ENCODE data around the gene GAPDH.
"Not testable (repeated sequence)": the region's sequence is repeated elsewhere in the genome, so short reads cannot be mapped to it uniquely, and the experiment has no call there.

The GAPDH gene

DNA sequence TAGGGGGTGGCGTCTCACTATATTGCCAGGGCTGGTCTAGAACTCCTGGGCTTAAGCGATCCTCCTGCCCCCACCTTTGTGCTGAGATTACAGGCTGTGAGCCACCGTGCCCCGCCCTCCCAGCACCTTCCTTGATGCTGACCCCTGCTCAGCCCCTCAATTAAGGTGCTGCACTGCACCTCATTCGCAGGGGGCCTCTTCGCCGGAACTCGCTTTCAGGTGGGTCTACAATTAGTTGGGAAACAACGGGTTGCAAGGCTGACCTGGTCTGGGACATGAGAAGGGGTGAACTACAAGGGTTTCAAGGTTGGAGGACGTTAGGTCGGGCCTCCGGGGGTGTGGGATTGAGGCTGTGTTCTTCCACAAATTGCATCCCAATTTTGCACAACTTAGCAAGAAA is 35.0 kb downstream of the GAPDH start:
- no peak for DNase-seq

DNA sequence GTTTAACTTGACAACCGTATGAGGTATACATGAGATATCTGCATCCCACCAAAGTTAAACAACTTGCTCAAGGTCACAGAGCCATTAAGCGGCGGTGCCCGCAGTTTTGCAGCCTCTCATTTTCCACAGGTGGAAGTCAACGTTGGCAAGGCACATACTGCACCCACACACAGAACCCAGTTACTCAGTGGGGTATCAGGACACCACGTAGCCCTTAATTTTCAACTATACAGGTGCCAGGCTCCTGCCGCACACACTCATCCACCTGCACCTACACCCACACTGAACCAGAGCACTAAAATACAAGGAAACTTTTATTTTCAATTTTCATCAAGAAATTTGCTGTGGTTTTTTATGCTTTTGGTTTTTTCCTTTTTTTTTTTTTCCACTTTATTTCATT is 35.5 kb downstream of the GAPDH start:
- no peak for DNase-seq

DNA sequence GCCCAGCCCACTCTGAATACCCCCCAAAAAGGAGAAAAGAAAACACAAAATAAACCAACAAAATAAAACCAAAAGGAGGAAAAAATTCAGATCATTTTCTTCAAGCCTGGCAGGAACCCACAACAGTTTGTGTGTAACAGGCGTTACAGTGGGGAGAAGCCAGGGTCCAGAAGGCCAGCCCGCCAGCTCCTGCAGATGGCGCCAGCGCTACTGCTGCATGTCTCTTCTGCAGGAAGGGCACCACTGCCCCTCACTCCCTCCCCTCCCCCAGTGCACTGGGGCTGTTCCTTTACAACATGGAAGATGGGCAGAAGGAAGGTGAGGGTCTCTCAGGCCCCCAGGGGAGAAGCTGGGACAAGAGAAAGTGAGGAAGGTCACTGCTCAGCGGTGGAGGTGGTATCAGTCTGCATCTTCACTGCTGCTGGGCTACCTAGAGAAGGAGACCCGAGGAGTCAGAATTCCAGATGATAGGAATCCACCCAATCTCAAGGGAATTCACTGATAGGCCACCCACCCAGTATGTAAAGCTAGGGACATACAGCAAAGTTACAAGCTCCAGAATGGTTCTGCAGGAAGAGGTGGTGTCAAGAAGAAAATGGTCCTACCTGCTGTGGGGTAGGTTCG is 36.1 kb downstream of the GAPDH start:
- peak; percentile 10 to 53 for DNase-seq

DNA sequence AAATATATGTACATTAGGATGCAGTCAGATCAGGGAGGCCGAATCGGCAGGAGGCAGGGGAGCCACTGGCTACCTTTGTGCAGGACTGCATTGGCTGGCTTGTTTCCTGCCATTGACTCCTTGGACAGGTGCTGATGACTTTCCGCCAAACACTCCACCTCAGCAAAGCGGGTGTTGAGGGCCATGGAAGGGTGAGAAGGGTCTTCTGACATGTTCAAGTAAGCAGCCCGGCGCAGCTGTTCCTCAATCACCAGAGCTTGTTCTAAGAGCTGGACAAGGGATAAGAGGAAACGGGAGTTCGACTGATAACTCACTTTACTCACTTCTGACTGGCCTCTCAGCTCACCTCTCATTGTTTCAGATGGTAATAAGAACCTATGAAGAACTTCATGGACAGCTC is 38.7 kb downstream of the GAPDH start:
- no peak for DNase-seq

DNA sequence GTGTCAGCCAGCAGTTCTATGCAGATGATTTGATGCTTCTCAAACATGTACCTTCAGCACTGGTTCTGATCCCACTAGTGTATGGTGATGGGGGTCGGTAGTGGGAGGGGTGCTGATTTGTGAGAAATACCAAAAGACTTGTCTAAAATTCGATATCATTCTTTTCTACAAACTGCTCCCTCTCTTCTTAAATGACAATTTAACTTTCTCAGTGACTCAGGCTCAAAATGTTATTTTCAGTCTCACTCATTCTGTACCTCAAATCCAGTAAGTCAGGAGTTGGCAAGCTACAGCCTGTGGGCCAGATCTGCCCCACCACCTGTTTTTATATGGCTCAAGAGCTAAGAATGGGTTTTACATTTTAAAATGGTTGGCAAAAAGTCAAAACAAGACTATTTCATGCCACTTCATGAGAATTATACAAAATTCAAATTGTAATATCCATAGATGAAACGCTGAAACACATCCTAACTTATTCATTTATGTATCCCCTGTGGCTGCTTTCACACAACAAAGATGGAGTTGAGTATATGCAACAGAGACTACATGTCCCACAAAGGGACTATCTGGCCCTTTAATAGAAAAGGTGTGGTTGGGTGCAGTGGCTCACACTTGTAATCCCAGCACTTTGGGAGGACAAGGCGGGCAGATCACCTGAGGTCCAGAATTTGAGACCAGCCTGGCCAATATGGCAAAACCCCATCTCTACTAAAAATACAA is 40.4 kb downstream of the GAPDH start:
- DNase-seq: no peak

DNA sequence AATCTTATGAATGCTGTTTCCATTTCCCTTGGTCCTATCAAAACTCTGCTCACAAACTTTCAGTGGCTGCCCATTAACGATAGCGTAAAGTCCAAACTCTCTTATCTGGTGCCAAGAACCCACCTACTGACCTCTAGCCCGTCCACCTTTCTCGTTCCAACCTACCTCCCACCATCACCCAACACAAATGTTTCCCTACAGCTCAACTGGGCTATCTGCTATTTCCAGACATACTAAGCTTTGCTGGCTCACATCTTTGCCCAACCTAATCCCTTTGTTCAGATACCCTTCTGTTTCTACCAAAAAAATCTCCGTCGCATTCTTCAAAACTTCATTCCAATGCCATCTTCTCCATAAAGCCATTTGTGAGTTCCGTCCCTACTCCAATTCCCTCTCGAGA is 41.3 kb downstream of the GAPDH start:
- DNase-seq: no peak

DNA sequence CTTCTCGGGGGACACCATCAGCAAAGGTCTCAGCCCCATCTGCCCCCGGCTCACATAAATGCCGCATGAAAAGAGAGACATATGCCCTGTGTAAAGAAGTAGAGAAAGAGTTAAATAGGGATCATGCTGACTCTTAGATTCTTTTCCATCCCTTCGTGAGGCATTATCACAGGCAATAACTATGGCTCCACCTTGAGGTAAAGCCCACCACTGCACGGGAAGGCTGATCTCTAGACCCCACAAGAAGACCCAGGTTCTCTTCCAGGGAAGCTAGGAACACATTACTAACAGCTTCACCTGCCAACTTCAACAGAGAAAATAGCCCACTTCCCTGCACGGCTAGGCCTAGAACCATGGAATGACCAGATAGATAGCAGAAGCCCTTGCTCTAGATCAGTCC is 47.9 kb downstream of the GAPDH start:
- peak in 1 of 2 experiments; percentile 11 for DNase-seq

DNA sequence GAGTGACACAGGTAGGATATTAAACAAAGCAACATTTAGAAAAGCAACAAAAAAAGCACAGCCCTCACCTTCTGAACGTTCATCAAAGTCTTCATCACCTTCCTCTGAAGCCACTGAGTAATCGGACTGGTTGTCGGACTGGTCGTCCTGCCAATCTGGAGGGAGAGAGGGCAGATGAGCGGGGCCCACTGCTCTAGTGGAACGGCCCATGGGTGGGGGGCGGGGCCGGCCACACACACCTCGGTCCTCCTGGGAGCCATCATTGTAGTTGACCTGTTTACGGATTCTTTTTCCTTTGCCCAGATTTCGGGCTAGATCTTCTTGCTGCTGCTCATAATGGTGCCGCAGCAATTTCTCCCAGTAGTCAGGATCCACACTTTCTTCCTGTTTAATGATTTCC is 48.6 kb downstream of the GAPDH start:
- DNase-seq: no peak

DNA sequence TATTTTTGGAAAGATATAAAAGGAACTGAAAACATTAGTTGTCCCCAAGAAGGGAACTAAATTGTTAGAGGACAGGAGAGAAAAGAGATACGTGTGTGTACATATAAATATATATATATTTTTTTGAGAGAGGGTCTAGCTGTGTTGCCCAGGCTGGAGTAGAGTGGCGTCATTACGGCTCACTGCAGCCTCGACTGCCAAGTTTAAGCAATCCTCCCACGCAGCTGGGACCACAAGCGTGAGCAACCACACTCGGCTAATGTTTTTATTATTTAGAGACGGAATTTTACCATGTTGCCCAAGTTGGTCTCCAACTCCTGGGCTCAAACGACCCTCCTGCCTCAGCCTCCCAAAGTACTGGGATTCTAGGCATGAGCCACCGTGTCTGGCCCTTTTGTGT is 50.0 kb downstream of the GAPDH start:
- no peak for DNase-seq

DNA sequence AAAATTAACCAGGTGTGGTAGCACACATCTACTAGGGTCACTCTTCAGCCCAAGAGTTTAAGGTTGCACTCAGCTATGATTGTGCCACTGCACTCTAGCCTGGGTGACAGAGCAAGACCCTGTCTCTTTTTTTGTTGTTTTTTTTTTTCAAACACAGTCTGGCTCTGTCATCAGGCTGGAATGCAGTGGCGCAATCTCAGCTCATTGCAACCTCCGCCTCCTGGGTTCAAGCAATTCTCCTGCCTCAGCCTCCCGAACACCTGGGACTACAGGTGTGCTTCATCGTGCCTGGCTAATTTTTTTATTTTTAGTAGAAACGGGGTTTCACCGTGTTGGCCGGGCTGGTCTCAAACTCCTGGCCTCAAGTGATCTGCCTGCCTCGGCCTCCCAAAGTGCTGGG is 52.3 kb downstream of the GAPDH start:
- not testable (repeated sequence) for DNase-seq

Data from NCI-H446 (cell line).